ENCODE results near the gene PATJ.

The PATJ gene

GRCh38 chr1:62076286-62076685 lies 334.0 kb downstream of the PATJ start (continued):
- TF ChIP-seq FEZF1 (tag by site-specific recombination; IDR thresholded peaks at IDR 0.05) (no peak), GLI4 (tag by site-specific recombination; IDR thresholded peaks at IDR 0.05) (no peak), ZBTB17 (tag by site-specific recombination; IDR thresholded peaks at IDR 0.05) (peak; percentile 70), ELK4 (IDR thresholded peaks at IDR 0.05; ENCODE audit: borderline replicate concordance, low read depth, low read length) (no peak), OSR2 (tag by site-specific recombination; IDR thresholded peaks at IDR 0.05) (peak; percentile 65), KLF10 (tag by site-specific recombination; IDR thresholded peaks at IDR 0.05) (no peak), SP2 (tag by site-specific recombination; IDR thresholded peaks at IDR 0.05) (no peak), ZNF670 (tag by site-specific recombination; IDR thresholded peaks at IDR 0.05; ENCODE audit: low read depth) (no peak)

- H3K4me3 ChIP-seq (ENCODE audit: low read depth, low read length), result no peak overlapping the region
- TF ChIP-seq GLIS1 (tag by site-specific recombination; IDR thresholded peaks at IDR 0.05), result no peak
- TF ChIP-seq ZNF792 (tag by site-specific recombination; IDR thresholded peaks at IDR 0.05), result no peak
- no peak for TF ChIP-seq ZSCAN16 (tag by site-specific recombination; IDR thresholded peaks at IDR 0.05)
- no peak for TF ChIP-seq MEIS1 (CRISPR knock-in tag; IDR thresholded peaks at IDR 0.05; ENCODE audit: borderline replicate concordance)
- no peak for TF ChIP-seq INSM2 (tag by site-specific recombination; IDR thresholded peaks at IDR 0.05)
- no peak for TF ChIP-seq ZNF426 (tag by site-specific recombination; IDR thresholded peaks at IDR 0.05)
- TF ChIP-seq RBAK (tag by site-specific recombination; IDR thresholded peaks at IDR 0.05), result no peak
- TF ChIP-seq ZNF155 (tag by site-specific recombination; IDR thresholded peaks at IDR 0.05), result no peak
- no peak for TF ChIP-seq BCL11A (tag by site-specific recombination; IDR thresholded peaks at IDR 0.05; ENCODE audit: low read depth)
- TF ChIP-seq ZNF473 (tag by site-specific recombination; IDR thresholded peaks at IDR 0.05), result no peak
- no peak for TF ChIP-seq REPIN1 (tag by site-specific recombination; IDR thresholded peaks at IDR 0.05; ENCODE audit: low read depth)
- no peak for TF ChIP-seq ZNF701 (tag by site-specific recombination; IDR thresholded peaks at IDR 0.05)
- TF ChIP-seq AEBP2 (tag by site-specific recombination; IDR thresholded peaks at IDR 0.05; ENCODE audit: borderline replicate concordance), result no peak
- no peak for TF ChIP-seq ZBTB10 (tag by site-specific recombination; IDR thresholded peaks at IDR 0.05)
- TF ChIP-seq KLF17 (tag by site-specific recombination; IDR thresholded peaks at IDR 0.05), result no peak
- TF ChIP-seq ZNF266 (tag by site-specific recombination; IDR thresholded peaks at IDR 0.05; ENCODE audit: low read depth), result no peak
- TF ChIP-seq ZNF621 (tag by site-specific recombination; IDR thresholded peaks at IDR 0.05), result no peak
- TF ChIP-seq ZNF223 (tag by site-specific recombination; IDR thresholded peaks at IDR 0.05), result no peak
- no peak for TF ChIP-seq ZNF138 (tag by site-specific recombination; IDR thresholded peaks at IDR 0.05; ENCODE audit: borderline replicate concordance)
- POLR2A ChIA-PET, result no interaction called here
- CTCF ChIA-PET, result interaction anchor here (0.7 kb wide), 1 partner anchor 16 kb away, joined by 3 read pairs; no protein-coding TSS in a partner anchor
- peaks cover 0 to 3% of the 10 kb centered on the region in 2 experiments; a peak in 2 of 3 replicates for H3K36me3 ChIP-seq (ENCODE audit: control insufficient read depth in 2 of 2, insufficient read depth in 1 of 2, low read length in 2 of 2)
- H3K27ac ChIP-seq (ENCODE audit: extremely low read depth, low read depth, low read length), result no peak overlapping the region
- H3K9me3 ChIP-seq (ENCODE audit: control insufficient read depth, insufficient read depth, low read depth, low read length), result no peaks in the 10 kb centered on the region
- H3K4me1 ChIP-seq (ENCODE audit: control insufficient read depth, insufficient read depth, low read length), result no peaks in the 10 kb centered on the region; the same call in 1 of the 2 replicates
These were observed 335.5 kb downstream of the PATJ start for GRCh38 chr1:62077821-62078220.
